ENCODE measurements around the gene HOXA13.

HOXA13 gene

DNA sequence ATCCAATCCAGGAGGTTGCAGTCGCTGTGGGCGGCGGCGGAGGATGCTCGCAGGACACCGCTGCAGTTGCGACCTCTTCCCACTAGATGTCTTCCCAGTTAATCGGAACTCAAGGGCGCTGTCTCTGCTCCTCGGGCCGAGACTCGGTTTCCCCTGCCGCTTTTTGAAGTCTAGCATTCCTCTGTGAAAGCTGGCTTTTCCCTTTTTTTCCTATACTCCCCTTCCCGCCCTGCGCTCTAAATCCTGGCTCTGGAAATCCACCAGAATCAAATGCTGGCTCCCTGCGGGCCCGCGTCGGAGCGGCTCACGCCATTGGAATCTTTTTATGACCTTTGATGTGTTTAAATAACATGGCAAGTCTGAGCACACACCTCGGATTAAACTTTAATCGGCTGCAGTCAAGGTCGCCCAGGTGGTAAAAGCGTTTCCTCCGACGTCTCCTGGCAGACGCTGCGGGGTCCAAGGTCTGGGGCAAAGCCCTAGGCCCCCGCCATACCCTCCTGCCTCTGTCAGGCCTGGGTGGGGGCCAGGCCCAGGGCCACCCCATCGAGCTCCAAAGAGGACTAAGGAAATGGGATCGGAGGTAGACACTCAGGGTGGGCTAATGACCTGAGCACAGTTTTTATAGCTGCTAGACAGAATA, 10.7 kb upstream of the HOXA13 start:
- DNase-seq, result peak; percentile 78
- H2BK15ac ChIP-seq (replicated peaks; ENCODE audit: low read depth), result peak overlapping the region; percentile 20
- H4K5ac ChIP-seq (ENCODE audit: low read length), result no peak overlapping the region
- H3K18ac ChIP-seq (ENCODE audit: low read length), result no peak overlapping the region
- no CpG with 5 or more reads among the region's 32 CpGs for WGBS (ENCODE audit: extremely low coverage, insufficient coverage, low lambda C conversion rate)
- H3K27ac ChIP-seq (ENCODE audit: low read depth, low read length), result no peak overlapping the region
- H3K79me2 ChIP-seq (ENCODE audit: control insufficient read depth, insufficient read depth, low read length), result no peaks in the 10 kb centered on the region
- H3K4me1 ChIP-seq (ENCODE audit: control insufficient read depth, low read depth, low read length), result peaks cover 2% of the 10 kb centered on the region
- H2BK5ac ChIP-seq (ENCODE audit: low read length), result no peak overlapping the region
- H2BK120ac ChIP-seq (ENCODE audit: low read depth, low read length), result no peak overlapping the region
- no peak overlapping the region for H3K9ac ChIP-seq (ENCODE audit: low read length)
- H4K8ac ChIP-seq (ENCODE audit: low read depth, low read length), result no peak overlapping the region
- H3K4me2 ChIP-seq (ENCODE audit: low read length), result no peak overlapping the region
- peaks cover 65% of the 10 kb centered on the region for H3K27me3 ChIP-seq (ENCODE audit: insufficient read depth, low read length, poor library complexity)
- H3K4ac ChIP-seq (ENCODE audit: low read depth, low read length), result no peak overlapping the region
- no peak overlapping the region for H3K23ac ChIP-seq (ENCODE audit: low read length)
- no peak overlapping the region for H3K56ac ChIP-seq (ENCODE audit: low read length)
- no peaks in the 10 kb centered on the region for H3K79me1 ChIP-seq (ENCODE audit: low read length)
- no peak overlapping the region for H3K4me3 ChIP-seq (ENCODE audit: low read length)
- no peak overlapping the region for H2AK5ac ChIP-seq (ENCODE audit: low read length)
- no peaks in the 10 kb centered on the region for H3K36me3 ChIP-seq (ENCODE audit: control insufficient read depth, insufficient read depth, low read length)

DNA sequence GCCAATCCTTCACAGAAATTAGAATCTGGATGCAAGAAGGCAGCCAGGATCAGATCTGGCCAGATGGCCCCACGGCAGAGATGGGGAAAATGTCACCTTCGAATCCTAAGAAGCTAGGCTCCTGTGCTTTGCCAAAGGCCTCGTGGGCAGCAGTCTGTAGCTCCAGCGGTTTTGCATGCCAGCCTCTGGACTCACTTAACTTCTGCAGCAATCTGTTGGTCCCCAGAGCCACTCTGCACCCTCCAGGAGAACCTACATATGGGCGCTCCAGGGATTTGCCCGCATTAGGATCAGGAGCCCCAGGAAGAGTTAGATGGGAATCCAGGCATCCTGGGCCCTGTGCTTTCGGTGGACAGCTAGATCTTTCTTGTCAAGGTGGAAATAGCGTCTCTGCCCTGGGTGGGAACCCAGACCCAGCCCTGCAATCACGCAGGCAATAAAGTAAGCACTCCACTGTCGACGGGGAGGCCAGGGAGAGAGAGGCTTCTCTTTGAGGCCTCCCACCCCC, 10.1 kb upstream of the HOXA13 start:
- Histone ChIP-seq H3K36me3 (ENCODE audit: control insufficient read depth, insufficient read depth, low read length) (no peaks in the 10 kb centered on the region), H3K27me3 (ENCODE audit: insufficient read depth, low read length, poor library complexity) (peaks cover 68% of the 10 kb centered on the region), H3K23ac (ENCODE audit: low read length) (no peak overlapping the region), H3K27ac (ENCODE audit: low read depth, low read length) (no peak overlapping the region), H3K4ac (ENCODE audit: low read depth, low read length) (no peak overlapping the region), H2AK5ac (ENCODE audit: low read length) (no peak overlapping the region), H2BK120ac (ENCODE audit: low read depth, low read length) (no peak overlapping the region), H3K9ac (ENCODE audit: low read length) (no peak overlapping the region), H3K79me2 (ENCODE audit: control insufficient read depth, insufficient read depth, low read length) (no peaks in the 10 kb centered on the region), H3K79me1 (ENCODE audit: low read length) (no peaks in the 10 kb centered on the region), H3K4me1 (ENCODE audit: control insufficient read depth, low read depth, low read length) (peaks cover 2% of the 10 kb centered on the region), H4K5ac (ENCODE audit: low read length) (no peak overlapping the region), H2BK15ac (replicated peaks; ENCODE audit: low read depth) (no peak overlapping the region), H3K4me3 (ENCODE audit: low read length) (no peak overlapping the region), H4K8ac (ENCODE audit: low read depth, low read length) (no peak overlapping the region), H3K18ac (ENCODE audit: low read length) (no peak overlapping the region), H3K56ac (ENCODE audit: low read length) (no peak overlapping the region), H3K4me2 (ENCODE audit: low read length) (no peak overlapping the region), H2BK5ac (ENCODE audit: low read length) (no peak overlapping the region)
- no CpG with 5 or more reads among the region's 11 CpGs for WGBS (ENCODE audit: extremely low coverage, insufficient coverage, low lambda C conversion rate)
- DNase-seq, result no peak

DNA sequence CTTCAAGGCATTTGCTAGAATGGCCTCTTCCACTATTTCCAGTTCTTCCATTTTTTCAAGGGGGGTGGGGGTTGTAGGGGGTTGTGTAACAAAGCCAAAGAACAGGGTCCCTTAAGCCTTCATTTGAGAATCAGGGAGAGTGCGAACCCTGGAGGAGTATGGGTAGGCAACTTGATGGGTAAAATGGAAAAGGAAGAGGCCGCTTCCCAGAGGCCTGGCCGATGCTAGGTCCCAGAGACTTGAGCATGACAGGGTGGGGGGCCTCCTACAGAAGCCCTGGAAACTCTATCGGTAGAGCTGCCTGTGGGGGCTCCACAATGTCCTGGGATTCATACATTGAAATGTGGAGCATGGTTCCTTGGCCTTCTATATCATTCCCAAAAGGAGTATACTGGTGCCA, 9.1 kb upstream of the HOXA13 start:
- H2BK15ac ChIP-seq (replicated peaks; ENCODE audit: low read depth), result no peak overlapping the region
- H3K9ac ChIP-seq (ENCODE audit: low read length), result no peak overlapping the region
- H3K4me3 ChIP-seq (ENCODE audit: low read length), result no peak overlapping the region
- no peak overlapping the region for H2BK5ac ChIP-seq (ENCODE audit: low read length)
- H3K18ac ChIP-seq (ENCODE audit: low read length), result no peak overlapping the region
- no peak overlapping the region for H3K4me2 ChIP-seq (ENCODE audit: low read length)
- H3K56ac ChIP-seq (ENCODE audit: low read length), result no peak overlapping the region
- DNase-seq, result no peak
- H2BK120ac ChIP-seq (ENCODE audit: low read depth, low read length), result no peak overlapping the region
- H3K79me2 ChIP-seq (ENCODE audit: control insufficient read depth, insufficient read depth, low read length), result no peaks in the 10 kb centered on the region
- H3K36me3 ChIP-seq (ENCODE audit: control insufficient read depth, insufficient read depth, low read length), result no peaks in the 10 kb centered on the region
- H2AK5ac ChIP-seq (ENCODE audit: low read length), result no peak overlapping the region
- no CpG with 5 or more reads among the region's 4 CpGs for WGBS (ENCODE audit: extremely low coverage, insufficient coverage, low lambda C conversion rate)
- H3K27me3 ChIP-seq (ENCODE audit: insufficient read depth, low read length, poor library complexity), result peaks cover 78% of the 10 kb centered on the region
- no peaks in the 10 kb centered on the region for H3K79me1 ChIP-seq (ENCODE audit: low read length)
- H3K4ac ChIP-seq (ENCODE audit: low read depth, low read length), result no peak overlapping the region
- H3K4me1 ChIP-seq (ENCODE audit: control insufficient read depth, low read depth, low read length), result no peaks in the 10 kb centered on the region
- no peak overlapping the region for H3K23ac ChIP-seq (ENCODE audit: low read length)
- H4K5ac ChIP-seq (ENCODE audit: low read length), result no peak overlapping the region
- H4K8ac ChIP-seq (ENCODE audit: low read depth, low read length), result no peak overlapping the region
- H3K27ac ChIP-seq (ENCODE audit: low read depth, low read length), result no peak overlapping the region

DNA sequence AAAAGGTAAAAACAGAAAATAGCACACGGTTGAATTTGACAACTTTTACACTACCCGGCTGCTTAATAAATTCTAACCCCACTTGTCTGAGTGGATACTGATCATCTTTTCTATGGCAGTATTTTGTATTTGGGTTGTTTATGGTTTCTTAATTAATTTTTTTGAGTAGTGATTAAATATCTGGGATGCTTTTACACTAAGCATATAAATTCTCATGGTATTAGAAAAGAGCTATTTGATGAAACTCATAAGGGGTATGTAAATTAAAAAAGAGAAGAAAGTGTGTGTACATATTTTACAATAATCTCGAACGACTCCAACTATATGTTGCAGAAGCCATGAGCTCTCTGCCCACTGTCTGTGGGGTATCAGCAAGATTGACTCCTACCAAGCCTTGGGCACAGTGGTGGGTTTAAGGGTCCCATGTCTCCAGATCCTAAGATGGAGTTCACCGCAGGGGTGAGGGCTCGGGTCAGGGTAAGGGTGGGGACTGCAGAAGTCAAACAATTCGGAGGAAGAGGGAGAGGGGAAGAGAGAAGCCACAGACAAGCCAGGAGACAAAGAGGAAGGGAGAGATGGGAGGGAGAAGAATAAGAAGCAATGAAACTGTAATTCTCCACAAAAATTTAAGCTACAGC, 7.6 kb upstream of the HOXA13 start:
- Histone ChIP-seq H3K27ac (ENCODE audit: low read depth, low read length) (no peak overlapping the region), H3K23ac (ENCODE audit: low read length) (no peak overlapping the region), H3K9ac (ENCODE audit: low read length) (no peak overlapping the region), H3K4me3 (ENCODE audit: low read length) (no peak overlapping the region), H2BK120ac (ENCODE audit: low read depth, low read length) (no peak overlapping the region), H4K8ac (ENCODE audit: low read depth, low read length) (no peak overlapping the region), H3K56ac (ENCODE audit: low read length) (no peak overlapping the region), H3K4me2 (ENCODE audit: low read length) (no peak overlapping the region), H3K4me1 (ENCODE audit: control insufficient read depth, low read depth, low read length) (no peaks in the 10 kb centered on the region), H2BK5ac (ENCODE audit: low read length) (no peak overlapping the region), H3K79me1 (ENCODE audit: low read length) (no peaks in the 10 kb centered on the region), H3K18ac (ENCODE audit: low read length) (no peak overlapping the region), H3K79me2 (ENCODE audit: control insufficient read depth, insufficient read depth, low read length) (no peaks in the 10 kb centered on the region), H2BK15ac (replicated peaks; ENCODE audit: low read depth) (no peak overlapping the region), H3K27me3 (ENCODE audit: insufficient read depth, low read length, poor library complexity) (peaks cover 83% of the 10 kb centered on the region), H3K4ac (ENCODE audit: low read depth, low read length) (no peak overlapping the region), H2AK5ac (ENCODE audit: low read length) (no peak overlapping the region), H3K36me3 (ENCODE audit: control insufficient read depth, insufficient read depth, low read length) (no peaks in the 10 kb centered on the region), H4K5ac (ENCODE audit: low read length) (no peak overlapping the region)
- WGBS (ENCODE audit: extremely low coverage, insufficient coverage, low lambda C conversion rate), result no CpG with 5 or more reads among the region's 7 CpGs
- no peak for DNase-seq

DNA sequence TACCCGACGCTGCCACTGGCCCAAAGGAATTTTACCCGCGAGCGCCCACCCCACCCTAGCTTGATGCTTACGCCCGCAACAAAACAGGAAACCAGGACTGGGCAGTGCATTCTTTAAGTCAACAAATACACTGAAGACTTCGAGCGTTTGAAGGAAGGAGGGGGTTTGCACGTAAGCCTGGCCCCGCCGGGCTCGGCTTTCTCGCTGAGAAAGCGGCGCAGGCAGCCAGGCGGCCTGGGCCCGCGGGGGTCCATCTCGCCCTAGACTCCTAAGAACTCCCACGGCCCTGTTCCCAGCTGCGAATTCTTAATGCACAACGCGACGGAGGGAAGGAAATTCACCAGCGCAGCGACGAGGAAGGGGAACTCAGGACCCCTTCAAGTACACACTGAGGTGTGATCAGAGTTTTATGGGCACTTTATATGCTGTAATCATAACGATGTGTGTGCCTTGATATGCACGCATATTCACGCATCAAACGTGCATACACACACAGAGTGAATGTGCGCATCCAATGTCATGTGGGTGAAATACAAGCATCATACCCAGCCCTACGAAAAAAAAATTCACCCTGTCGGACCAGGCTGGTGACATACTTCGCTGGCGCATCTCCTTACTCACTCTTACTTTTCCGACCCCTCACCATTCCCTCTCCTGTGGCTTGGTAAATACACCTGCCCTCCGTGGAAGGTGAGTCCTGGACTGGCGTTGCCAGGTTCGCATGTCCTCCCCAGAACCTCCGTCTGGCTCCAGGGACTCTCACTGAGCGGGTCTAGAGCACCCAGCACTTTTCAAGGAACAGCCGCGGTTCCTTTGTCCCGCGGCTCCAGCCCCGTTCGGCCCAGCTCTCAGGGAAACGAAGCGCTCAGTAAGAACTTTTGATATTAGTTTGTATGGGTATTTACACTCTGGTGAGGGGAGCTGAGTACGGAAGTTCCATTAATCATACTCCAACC, 5.7 kb upstream of the HOXA13 start:
- no peak overlapping the region for H3K27ac ChIP-seq (ENCODE audit: low read depth, low read length)
- H2BK15ac ChIP-seq (replicated peaks; ENCODE audit: low read depth), result no peak overlapping the region
- peak overlapping the region; percentile 74 for H3K23ac ChIP-seq (ENCODE audit: low read length)
- DNase-seq, result no peak
- no peak overlapping the region for H3K18ac ChIP-seq (ENCODE audit: low read length)
- H3K4ac ChIP-seq (ENCODE audit: low read depth, low read length), result no peak overlapping the region
- no peak overlapping the region for H2BK120ac ChIP-seq (ENCODE audit: low read depth, low read length)
- H3K56ac ChIP-seq (ENCODE audit: low read length), result no peak overlapping the region
- H2BK5ac ChIP-seq (ENCODE audit: low read length), result no peak overlapping the region
- no peak overlapping the region for H3K4me3 ChIP-seq (ENCODE audit: low read length)
- no peaks in the 10 kb centered on the region for H3K79me2 ChIP-seq (ENCODE audit: control insufficient read depth, insufficient read depth, low read length)
- peaks cover 85% of the 10 kb centered on the region for H3K27me3 ChIP-seq (ENCODE audit: insufficient read depth, low read length, poor library complexity)
- peaks cover 2% of the 10 kb centered on the region for H3K4me1 ChIP-seq (ENCODE audit: control insufficient read depth, low read depth, low read length)
- no peak overlapping the region for H2AK5ac ChIP-seq (ENCODE audit: low read length)
- no CpG with 5 or more reads among the region's 52 CpGs for WGBS (ENCODE audit: extremely low coverage, insufficient coverage, low lambda C conversion rate)
- no peak overlapping the region for H3K4me2 ChIP-seq (ENCODE audit: low read length)
- no peaks in the 10 kb centered on the region for H3K36me3 ChIP-seq (ENCODE audit: control insufficient read depth, insufficient read depth, low read length)
- no peak overlapping the region for H4K8ac ChIP-seq (ENCODE audit: low read depth, low read length)
- no peak overlapping the region for H4K5ac ChIP-seq (ENCODE audit: low read length)
- no peak overlapping the region for H3K9ac ChIP-seq (ENCODE audit: low read length)
- no peaks in the 10 kb centered on the region for H3K79me1 ChIP-seq (ENCODE audit: low read length)
